HepG2 (cell line): Measurements from ENCODE around the gene ZC3H18. TPM values are rescaled to one million over a fixed set of nuclear protein-coding genes. Genes with fewer than 3 reads are reported as not detected.
A peak's percentile ranks its signal among the peaks of the same experiment; 100 is the strongest.

ENCODE experiments used
- CBX2 ChIP-seq, 2 experiments: fragments of 200-600 bp in 1 of 2; sonication (generic); formaldehyde crosslinking in 1 of 2; IDR thresholded peaks; 2 replicates each; pipeline versions ENCODE4 v1.7.0 to v1.8.1; 2018 to 2022; ENCODE audit warnings: low read depth in 2 of 2, low read length in 1 of 2, mild to moderate bottlenecking in 1 of 2, missing genetic modification reagents in 1 of 2
- CEBPG ChIP-seq: IDR thresholded peaks from 2 replicates; pipeline ENCODE4 v1.6.1; 2016
- ELF4 ChIP-seq: sonication (generic); formaldehyde crosslinking; IDR thresholded peaks from 2 replicates; pipeline ENCODE4 v1.5.0; 2020; ENCODE audit warnings: missing genetic modification reagents, mild to moderate bottlenecking, moderate library complexity, borderline replicate concordance
- GLMP ChIP-seq: sonication (generic); formaldehyde crosslinking; IDR thresholded peaks from 2 replicates; pipeline ENCODE4 v1.9.0; 2021; ENCODE audit warnings: missing genetic modification reagents, mild to moderate bottlenecking, borderline replicate concordance
- MED1 ChIP-seq: sonication (generic); formaldehyde crosslinking; IDR thresholded peaks from 2 replicates; pipeline ENCODE4 v1.4.0; 2020; ENCODE audit warnings: missing genetic modification reagents
- NKX3-1 ChIP-seq: sonication (generic); formaldehyde crosslinking; IDR thresholded peaks from 2 replicates; pipeline ENCODE4 v1.5.0; 2020; ENCODE audit warnings: missing genetic modification reagents
- ONECUT2 ChIP-seq: sonication (generic); formaldehyde crosslinking; IDR thresholded peaks from 2 replicates; pipeline ENCODE4 v1.4.0; 2020; ENCODE audit warnings: missing genetic modification reagents
- POGK ChIP-seq: sonication (generic); formaldehyde crosslinking; conservative IDR thresholded peaks from 2 replicates; pipeline ENCODE4 v1.8.0; 2022; ENCODE audit warnings: mild to moderate bottlenecking, moderate library complexity, missing genetic modification reagents
- RBAK ChIP-seq: sonication (generic); formaldehyde crosslinking; IDR thresholded peaks from 2 replicates; pipeline ENCODE4 v1.5.1; 2020; ENCODE audit warnings: mild to moderate bottlenecking, missing genetic modification reagents
- RNF219 ChIP-seq: sonication (generic); formaldehyde crosslinking; IDR thresholded peaks from 2 replicates; pipeline ENCODE4 v1.5.0; 2020; ENCODE audit warnings: mild to moderate bottlenecking, missing genetic modification reagents
- TCF7L2 ChIP-seq: IDR thresholded peaks from 2 replicates; pipeline ENCODE4 v1.6.1; 2011; ENCODE audit warnings: mild to moderate bottlenecking, low read depth, low read length, moderate library complexity
- ZBTB1 ChIP-seq: sonication (generic); formaldehyde crosslinking; IDR thresholded peaks from 2 replicates; pipeline ENCODE4 v1.4.0; 2020; ENCODE audit warnings: missing genetic modification reagents, borderline replicate concordance
- ZC3H13 ChIP-seq: sonication (generic); formaldehyde crosslinking; IDR thresholded peaks from 2 replicates; pipeline ENCODE4 v1.8.1; 2023; ENCODE audit warnings: mild to moderate bottlenecking, missing genetic modification reagents, moderate library complexity
- ZKSCAN5 ChIP-seq: sonication (generic); formaldehyde crosslinking; IDR thresholded peaks from 2 replicates; pipeline ENCODE4 v1.5.1; 2020; ENCODE audit warnings: mild to moderate bottlenecking, missing genetic modification reagents
- ZNF343 ChIP-seq: sonication (generic); formaldehyde crosslinking; IDR thresholded peaks from 2 replicates; pipeline ENCODE4 v1.4.0; 2020; ENCODE audit warnings: mild to moderate bottlenecking, missing genetic modification reagents
- ZNF414 ChIP-seq: sonication (generic); formaldehyde crosslinking; IDR thresholded peaks from 2 replicates; pipeline ENCODE4 v1.5.0; 2020; ENCODE audit warnings: missing genetic modification reagents
- ZNF512B ChIP-seq: sonication (generic); formaldehyde crosslinking; IDR thresholded peaks from 2 replicates; pipeline ENCODE4 v1.5.1; 2020; ENCODE audit warnings: missing genetic modification reagents, mild to moderate bottlenecking, borderline replicate concordance
- ZNF563 ChIP-seq: sonication (generic); formaldehyde crosslinking; IDR thresholded peaks from 2 replicates; pipeline ENCODE4 v1.8.0; 2022; ENCODE audit warnings: mild to moderate bottlenecking, moderate library complexity, missing genetic modification reagents
- ZNF616 ChIP-seq: sonication (generic); formaldehyde crosslinking; IDR thresholded peaks from 2 replicates; pipeline ENCODE4 v1.5.0; 2020; ENCODE audit warnings: low read depth, mild to moderate bottlenecking, missing genetic modification reagents
- ZNF713 ChIP-seq: sonication (generic); formaldehyde crosslinking; IDR thresholded peaks from 2 replicates; pipeline ENCODE4 v1.4.0; 2020; ENCODE audit warnings: mild to moderate bottlenecking, missing genetic modification reagents
- ZNF746 ChIP-seq: sonication (generic); formaldehyde crosslinking; IDR thresholded peaks from 2 replicates; pipeline ENCODE4 v1.8.0; 2022; ENCODE audit warnings: mild to moderate bottlenecking, missing genetic modification reagents
- polyA plus RNA-seq, 8 experiments: library from polyadenylated mRNA; depleted of rRNA in 3 of 8; stranded (reverse) in 7 of 8; unstranded in 1 of 8; fragments of >200 nt; fragmentation: Illumina TruSeq in 4 of 8; extraction: Trizol in 4 of 8; gene quantifications; 2 replicates each; pipeline versions ENCODE4 v1.2.1 to v1.2.3, GENCODE V29; 2011 to 2016; ENCODE audit warnings: low read depth in 4 of 8, missing spikeins in 1 of 8, mixed read lengths in 1 of 8; ENCODE audit not compliant: insufficient read depth in 1 of 8
- total RNA-seq, 5 experiments: library from RNA; depleted of rRNA; stranded (reverse); fragments of >200 nt; fragmentation: Illumina TruSeq; extraction: Trizol; gene quantifications; 2 replicates each; pipeline ENCODE4 v1.2.3, GENCODE V29; 2016; ENCODE audit warnings: low read depth in 1 of 5

The ZC3H18 gene
- total and polyA plus RNA-seq, 2 of the 13 experiments (the other 11 are each of a cell fraction or from before 2014, with no cell fraction given): 11.2 to 27.4 TPM

GRCh38 chr16:88651276-88651988 is 81.2 kb downstream of the ZC3H18 start (continued):
- TF ChIP-seq ZKSCAN5 (CRISPR knock-in tag): no peak; the same call in 1 of the 2 replicates
- TF ChIP-seq ZNF746 (CRISPR knock-in tag): peak; percentile 42
- TF ChIP-seq ELF4 (CRISPR knock-in tag): 0 out of 2 replicates have a peak, but pooled peaks have one; percentile 54
- TF ChIP-seq ZNF616 (CRISPR knock-in tag): peak; percentile 18; the same call in 1 of the 2 replicates
- TF ChIP-seq NKX3-1 (CRISPR knock-in tag): no peak; the same call in 1 of the 2 replicates
- no peak for TF ChIP-seq ZNF512B (CRISPR knock-in tag)
- no peak for TF ChIP-seq GLMP (CRISPR knock-in tag)
- no peak for TF ChIP-seq ONECUT2
- no peak; the same call in 1 of the 2 replicates for TF ChIP-seq ZNF343 (CRISPR knock-in tag)
- no peak for TF ChIP-seq ZNF563 (CRISPR knock-in tag)
- no peak for TF ChIP-seq RBAK
- TF ChIP-seq CEBPG (CRISPR knock-in tag): peak; percentile 41; the same call in 1 of the 2 replicates
- no peak for TF ChIP-seq CBX2 (IDR thresholded peaks at IDR 0.05; ENCODE audit: low read depth, low read length)
- no peak for TF ChIP-seq CBX2 (CRISPR knock-in tag; IDR thresholded peaks at IDR 0.05; ENCODE audit: low read depth)
- peak; percentile 71; the same call in 1 of the 2 replicates for TF ChIP-seq RNF219 (CRISPR knock-in tag)
- TF ChIP-seq ZBTB1: no peak
- TF ChIP-seq ZNF414: peak; percentile 87; the same call in 1 of the 2 replicates
- TF ChIP-seq ZNF713 (CRISPR knock-in tag): no peak
- no peak for TF ChIP-seq TCF7L2
- no peak; the same call in 1 of the 2 replicates for TF ChIP-seq ZC3H13 (CRISPR knock-in tag)
- peak; percentile 92 for TF ChIP-seq MED1 (CRISPR knock-in tag)
- peak; percentile 74 for TF ChIP-seq POGK (CRISPR knock-in tag)
